ENCODE measurements around the gene LAPTM4A.

Gene LAPTM4A

GRCh38 chr2:20008703-20009102, 42.7 kb downstream of the LAPTM4A start:
- DNase-seq (ENCODE audit: low read depth): no peak
- in situ Hi-C loops (cut with HindIII; ENCODE audit: low sequenced_read_pairs): no loop called here
- H3K4me3 ChIP-seq (ENCODE audit: low read depth, low read length): no peak overlapping the region
- TF ChIP-seq CTCF (IDR thresholded peaks at IDR 0.05; ENCODE audit: low read depth, low read length, missing control alignments): no peak

- H3K4me3 ChIP-seq (ENCODE audit: low read depth, low read length): no peak overlapping the region
- in situ Hi-C loops (cut with HindIII; ENCODE audit: low sequenced_read_pairs): no loop called here
- no peak for DNase-seq (ENCODE audit: low read depth)
- no peak for TF ChIP-seq CTCF (IDR thresholded peaks at IDR 0.05; ENCODE audit: low read depth, low read length, missing control alignments)
Measured at GRCh38 chr2:20005891-20006470, 45.4 kb downstream of the LAPTM4A start.

GRCh38 chr2:20005067-20005627, 46.3 kb downstream of the LAPTM4A start:
- no peak for DNase-seq (ENCODE audit: low read depth)
- no peak for TF ChIP-seq CTCF (IDR thresholded peaks at IDR 0.05; ENCODE audit: low read depth, low read length, missing control alignments)
- in situ Hi-C loops (cut with HindIII; ENCODE audit: low sequenced_read_pairs): no loop called here
- no peak overlapping the region for H3K4me3 ChIP-seq (ENCODE audit: low read depth, low read length)

GRCh38 chr2:20001361-20001863, 50.0 kb downstream of the LAPTM4A start:
- no peak overlapping the region for H3K4me3 ChIP-seq (ENCODE audit: low read depth, low read length)
- TF ChIP-seq CTCF (IDR thresholded peaks at IDR 0.05; ENCODE audit: low read depth, low read length, missing control alignments): no peak
- no peak for DNase-seq (ENCODE audit: low read depth)
- in situ Hi-C loops (cut with HindIII; ENCODE audit: low sequenced_read_pairs): no loop called here

GRCh38 chr2:19993731-19994130, 57.7 kb downstream of the LAPTM4A start:
- TF ChIP-seq CTCF (IDR thresholded peaks at IDR 0.05; ENCODE audit: low read depth, low read length, missing control alignments): no peak
- no peak for DNase-seq (ENCODE audit: low read depth)
- in situ Hi-C loops (cut with HindIII; ENCODE audit: low sequenced_read_pairs): no loop called here
- H3K4me3 ChIP-seq (ENCODE audit: low read depth, low read length): no peak overlapping the region

GRCh38 chr2:19991895-19992294, 59.5 kb downstream of the LAPTM4A start:
- TF ChIP-seq CTCF (IDR thresholded peaks at IDR 0.05; ENCODE audit: low read depth, low read length, missing control alignments): no peak
- no peak for DNase-seq (ENCODE audit: low read depth)
- H3K4me3 ChIP-seq (ENCODE audit: low read depth, low read length): no peak overlapping the region
- in situ Hi-C loops (cut with HindIII; ENCODE audit: low sequenced_read_pairs): no loop called here
